Measurements from ENCODE around the gene ZNF394.
A peak's percentile ranks its signal among the peaks of the same experiment; 100 is the strongest.
"Not testable (repeated sequence)": the region's sequence is repeated elsewhere in the genome, so short reads cannot be mapped to it uniquely, and the experiment has no call there.

ZNF394 gene

DNA sequence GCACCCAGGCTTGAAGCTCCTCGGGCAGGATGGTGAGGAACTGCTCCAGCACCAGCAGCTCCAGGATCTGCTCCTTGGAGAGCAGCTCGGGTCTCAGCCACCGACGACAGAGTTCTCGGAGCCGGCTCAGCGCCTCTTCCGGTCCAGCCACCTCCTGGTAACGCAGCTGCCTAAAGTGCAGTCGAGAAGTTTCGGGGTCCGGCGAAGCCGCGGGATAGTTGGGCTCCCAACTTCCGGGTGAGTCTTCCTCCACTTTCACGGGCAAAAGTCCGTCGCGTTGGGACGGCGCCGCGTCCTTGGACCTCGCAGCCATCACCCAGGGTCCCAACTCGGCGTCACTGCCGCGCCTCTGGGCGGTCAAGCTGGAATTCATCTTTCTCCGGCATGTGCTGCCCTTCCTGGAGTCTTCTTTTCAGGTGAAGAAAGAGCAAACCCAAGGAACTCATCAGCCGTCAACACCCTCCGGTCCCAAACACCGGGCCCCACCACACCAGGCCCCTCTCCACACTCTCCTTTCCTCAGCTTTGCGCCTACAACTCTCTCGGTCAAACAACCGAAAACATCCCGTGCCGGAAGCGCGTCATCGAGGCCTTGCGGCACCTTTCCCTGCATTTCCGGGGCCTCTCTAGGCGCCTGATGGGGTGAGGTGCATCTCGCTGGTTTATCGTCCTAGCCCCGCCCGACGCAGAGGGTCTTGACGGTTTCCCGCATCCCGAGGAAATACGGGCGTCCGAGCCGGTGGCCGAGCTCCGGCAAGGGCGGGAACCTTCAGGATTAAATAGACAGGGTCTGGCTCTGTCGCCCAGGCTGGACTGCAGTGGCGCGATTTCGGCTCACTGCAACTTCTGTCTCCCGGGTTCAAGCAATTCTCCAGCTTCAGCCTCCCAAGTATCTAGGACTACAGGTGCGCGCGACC is at the start of gene ZNF394:
Gene ZNF394 (minus strand): TSS at position 561 of the 916 bp plus-strand sequence. CDS start 188 bp downstream, at position 373.
- peak; percentile 69 to 89 for DNase-seq (ENCODE audit: low read depth in 1 of 2, low spot score in 1 of 2)

DNA sequence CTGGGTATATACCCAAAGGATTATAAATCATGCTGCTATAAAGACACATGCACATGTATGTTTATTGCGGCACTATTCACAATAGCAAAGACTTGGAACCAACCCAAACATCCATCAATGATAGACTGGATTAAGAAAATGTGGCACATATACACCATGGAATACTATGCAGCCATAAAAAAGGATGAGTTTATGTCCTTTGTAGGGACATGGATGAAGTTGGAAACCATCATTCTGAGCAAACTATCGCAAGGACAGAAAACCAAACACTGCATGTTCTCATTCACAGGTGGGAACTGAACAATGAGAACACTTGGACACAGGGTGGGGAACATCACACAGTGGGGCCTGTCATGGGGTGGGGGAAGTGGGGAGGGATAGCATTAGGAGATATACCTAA is 49.5 kb upstream of the ZNF394 start:
- not testable (repeated sequence) for DNase-seq (ENCODE audit: low read depth in 1 of 2, low spot score in 1 of 2)

DNA sequence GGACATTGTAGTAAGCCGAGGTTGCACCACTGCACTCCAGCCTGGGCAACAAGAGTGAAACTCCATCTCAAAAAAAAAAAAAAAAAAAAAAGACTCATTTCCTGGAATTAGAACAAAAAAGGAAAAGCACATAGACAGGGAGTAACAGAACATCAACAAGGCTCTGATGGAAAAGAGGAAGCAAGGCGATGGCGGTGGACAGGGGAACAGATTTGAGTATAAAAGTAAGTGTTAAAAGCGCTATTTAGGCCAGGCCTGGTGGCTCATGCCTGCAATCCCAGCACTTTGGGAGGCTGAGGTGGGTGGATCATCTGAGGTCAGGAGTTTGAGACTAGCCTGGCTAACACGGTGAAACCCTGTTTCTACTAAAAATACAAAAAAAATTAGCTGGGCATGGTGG is 45.2 kb upstream of the ZNF394 start:
- not testable (repeated sequence) for DNase-seq (ENCODE audit: low read depth in 1 of 2, low spot score in 1 of 2)

DNA sequence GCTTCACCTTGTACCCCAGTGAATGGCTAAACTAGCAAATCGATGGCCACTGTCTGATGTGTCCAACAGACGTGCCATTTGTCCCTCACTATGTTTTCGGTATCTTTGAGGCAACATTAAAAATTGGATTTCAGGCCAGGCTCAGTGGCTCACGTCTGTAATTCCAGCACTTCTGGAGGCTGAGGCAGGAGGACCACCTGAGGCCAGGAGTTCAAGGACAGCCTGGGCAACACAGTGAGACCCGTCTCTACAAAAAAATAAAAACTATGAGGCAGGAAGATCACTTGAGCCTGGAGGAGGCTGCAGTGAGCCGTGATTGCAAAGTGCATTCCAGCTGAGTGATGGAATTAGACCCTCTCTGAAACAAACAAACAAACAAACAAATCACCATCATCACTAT is 43.8 kb upstream of the ZNF394 start:
- no peak for DNase-seq (ENCODE audit: low read depth in 1 of 2, low spot score in 1 of 2)

DNA sequence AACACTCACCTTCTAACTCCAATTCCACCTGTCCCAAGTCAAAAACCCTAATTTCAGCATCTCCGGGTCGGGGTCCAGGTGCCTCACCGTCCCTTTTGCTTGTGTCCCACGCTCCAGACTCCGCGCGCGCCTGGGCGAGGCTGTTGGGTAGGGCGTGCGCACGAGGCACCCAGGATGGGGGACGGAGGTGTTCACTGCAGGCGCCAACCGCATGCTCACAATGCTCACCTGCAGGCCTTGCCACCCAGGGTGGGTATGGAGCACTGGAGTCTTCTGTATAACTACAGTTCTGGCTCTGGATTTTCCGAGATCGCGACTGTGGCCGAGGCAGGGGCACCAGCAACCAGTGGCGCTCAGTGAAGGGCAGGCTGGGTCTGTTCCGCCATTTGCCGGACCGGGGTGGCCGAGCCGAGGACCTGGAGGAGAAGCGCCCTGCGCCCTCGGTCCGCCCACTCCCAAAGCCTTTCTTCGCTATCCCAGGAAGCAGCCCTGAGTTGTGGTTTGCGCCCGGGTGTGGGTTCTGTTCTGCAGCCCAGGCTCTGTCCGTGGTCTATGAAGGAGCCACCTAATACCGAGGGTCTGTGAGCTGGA is 43.1 kb upstream of the ZNF394 start:
- no peak for DNase-seq (ENCODE audit: low read depth in 1 of 2, low spot score in 1 of 2)

DNA sequence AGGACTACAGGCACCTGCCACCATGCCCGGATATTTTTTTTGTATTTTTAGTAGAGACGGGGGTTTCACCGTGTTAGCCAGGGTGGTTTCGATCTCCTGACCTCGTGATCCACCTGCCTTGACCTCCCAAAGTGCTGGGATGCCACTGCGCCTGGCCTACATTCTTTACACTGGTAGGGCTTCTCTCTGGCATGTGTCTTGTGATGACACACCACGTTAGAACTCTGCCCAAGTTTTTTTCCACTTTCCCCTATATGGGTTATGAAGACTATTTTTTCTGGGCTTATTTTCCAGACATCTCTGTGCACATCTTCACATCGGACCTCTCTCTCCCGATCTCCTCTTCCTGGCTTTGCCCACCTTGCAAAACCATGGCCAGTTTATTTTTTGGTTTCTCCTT is 41.1 kb upstream of the ZNF394 start:
- no peak for DNase-seq (ENCODE audit: low read depth in 1 of 2, low spot score in 1 of 2)

DNA sequence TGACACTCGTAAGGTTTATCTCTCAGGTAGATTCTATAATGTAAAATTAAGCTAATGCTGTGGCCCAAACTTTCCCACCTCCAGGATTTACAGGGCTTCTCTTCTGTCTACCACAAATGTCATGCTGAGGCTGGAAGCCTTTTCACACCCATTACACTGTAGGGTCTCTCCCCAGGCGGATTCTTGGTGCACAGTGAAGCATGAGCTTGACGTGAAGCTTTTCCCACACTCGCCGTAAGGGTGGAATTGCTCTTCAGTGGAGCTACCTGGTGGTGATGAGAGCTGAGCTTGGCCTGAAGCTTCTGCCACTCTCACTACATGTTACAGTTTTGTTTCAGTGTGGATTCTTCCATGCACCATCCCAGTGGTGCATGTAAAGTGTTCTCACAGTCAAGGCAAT is 40.5 kb upstream of the ZNF394 start:
- DNase-seq (ENCODE audit: low read depth in 1 of 2, low spot score in 1 of 2), result no peak

DNA sequence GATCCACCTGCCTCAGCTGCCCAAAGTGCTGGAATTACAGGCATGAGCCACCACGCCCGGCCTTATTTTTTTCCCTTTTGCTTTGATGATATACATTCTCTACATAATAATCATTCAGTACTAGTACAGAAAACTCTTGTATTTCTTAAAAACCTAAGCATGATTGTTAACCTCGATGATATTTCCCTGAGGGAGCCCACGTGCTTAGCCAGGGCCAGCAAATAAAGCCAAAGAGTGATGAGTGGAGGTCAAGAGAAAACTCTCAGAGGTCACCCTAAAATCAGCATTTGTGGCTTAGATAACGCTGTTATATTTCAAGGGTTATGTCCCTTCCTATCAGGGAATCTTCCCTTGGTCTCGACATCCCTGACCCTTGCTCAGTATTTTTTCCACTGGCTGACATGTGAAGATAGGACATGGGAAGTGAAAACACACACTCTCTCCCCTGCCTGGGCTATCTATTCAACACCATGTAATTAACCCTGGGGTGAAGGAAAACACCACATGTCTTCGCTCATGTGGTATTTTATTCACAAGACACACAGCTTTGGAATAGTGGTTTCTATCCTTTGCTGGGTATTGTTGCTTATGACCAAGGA is 39.2 kb upstream of the ZNF394 start:
- DNase-seq (ENCODE audit: low read depth in 1 of 2, low spot score in 1 of 2), result no peak

DNA sequence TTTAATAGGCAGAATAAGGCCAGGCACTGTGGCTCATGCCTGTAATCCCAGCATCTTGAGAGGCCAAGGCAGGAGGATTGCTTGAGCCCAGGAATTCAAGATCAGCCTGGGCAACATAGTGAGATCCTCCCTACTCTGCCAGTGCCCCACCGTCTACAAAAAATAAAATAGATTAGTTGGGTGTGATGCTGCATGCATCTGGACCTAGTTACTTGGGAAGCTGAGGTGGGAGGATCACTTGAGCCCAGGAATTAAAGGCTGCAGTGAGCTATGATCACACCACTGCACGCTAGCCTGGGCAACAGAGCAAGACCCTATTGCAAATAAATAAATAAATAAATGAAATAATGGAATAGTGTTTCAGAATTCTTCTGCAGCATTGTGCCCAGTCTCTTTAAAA is 35.6 kb upstream of the ZNF394 start:
- no peak for DNase-seq (ENCODE audit: low read depth in 1 of 2, low spot score in 1 of 2)

DNA sequence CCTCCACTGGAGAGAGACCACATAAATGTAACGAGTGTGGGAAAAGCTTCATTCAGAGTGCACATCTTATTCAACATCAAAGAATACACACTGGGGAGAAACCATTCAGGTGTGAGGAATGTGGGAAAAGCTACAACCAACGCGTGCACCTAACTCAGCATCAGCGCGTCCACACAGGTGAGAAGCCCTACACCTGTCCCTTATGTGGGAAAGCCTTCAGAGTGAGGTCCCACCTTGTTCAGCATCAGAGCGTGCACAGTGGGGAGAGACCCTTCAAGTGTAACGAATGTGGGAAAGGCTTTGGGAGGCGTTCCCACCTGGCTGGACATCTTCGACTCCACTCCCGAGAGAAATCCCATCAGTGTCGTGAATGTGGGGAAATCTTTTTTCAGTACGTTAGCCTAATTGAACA is 31.3 kb upstream of the ZNF394 start:
- DNase-seq (ENCODE audit: low read depth in 1 of 2, low spot score in 1 of 2), result no peak

DNA sequence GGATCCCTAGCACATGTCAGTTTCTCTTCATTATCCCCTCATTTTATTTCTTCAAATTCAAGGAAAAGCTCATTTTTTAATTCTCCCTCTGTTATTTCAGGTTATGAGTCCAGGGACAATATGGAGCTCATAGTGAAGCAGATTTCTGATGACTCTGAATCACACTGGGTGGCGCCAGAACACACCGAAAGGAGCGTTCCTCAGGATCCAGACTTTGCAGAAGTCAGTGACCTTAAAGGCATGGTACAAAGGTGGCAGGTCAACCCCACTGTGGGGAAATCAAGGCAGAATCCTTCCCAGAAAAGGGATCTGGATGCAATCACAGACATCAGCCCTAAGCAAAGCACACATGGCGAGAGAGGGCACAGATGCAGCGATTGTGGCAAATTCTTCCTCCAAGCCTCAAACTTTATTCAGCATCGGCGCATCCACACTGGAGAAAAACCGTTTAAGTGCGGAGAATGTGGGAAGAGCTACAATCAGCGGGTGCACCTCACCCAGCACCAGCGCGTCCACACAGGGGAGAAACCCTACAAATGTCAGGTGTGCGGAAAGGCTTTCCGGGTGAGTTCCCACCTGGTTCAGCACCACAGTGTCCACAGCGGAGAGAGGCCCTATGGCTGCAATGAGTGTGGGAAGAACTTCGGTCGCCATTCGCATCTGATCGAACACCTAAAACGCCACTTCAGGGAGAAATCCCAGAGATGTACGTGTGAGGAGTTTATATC is 25.8 kb upstream of the ZNF394 start:
- peak in 1 of 2 donors; percentile 4 for DNase-seq (ENCODE audit: low read depth in 1 of 2, low spot score in 1 of 2)

DNA sequence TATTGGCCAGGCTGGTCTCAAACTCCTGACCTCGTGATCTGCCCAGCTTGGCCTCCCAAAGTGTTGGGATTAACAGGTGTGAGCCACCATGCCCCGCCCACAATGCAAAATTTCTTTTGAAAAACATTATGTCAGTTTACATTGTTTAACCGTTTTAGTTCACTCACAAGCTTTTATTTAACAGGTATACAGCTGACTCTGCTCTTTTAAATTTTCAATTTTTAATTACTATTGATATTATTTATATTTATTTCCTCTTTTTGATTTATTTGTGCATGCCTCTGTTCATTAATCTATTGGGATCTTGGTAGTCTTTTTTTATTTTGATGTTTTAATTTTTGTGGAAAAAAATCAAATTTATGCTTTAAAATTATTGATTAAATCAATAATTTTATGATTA is 21.3 kb upstream of the ZNF394 start:
- no peak for DNase-seq (ENCODE audit: low read depth in 1 of 2, low spot score in 1 of 2)

DNA sequence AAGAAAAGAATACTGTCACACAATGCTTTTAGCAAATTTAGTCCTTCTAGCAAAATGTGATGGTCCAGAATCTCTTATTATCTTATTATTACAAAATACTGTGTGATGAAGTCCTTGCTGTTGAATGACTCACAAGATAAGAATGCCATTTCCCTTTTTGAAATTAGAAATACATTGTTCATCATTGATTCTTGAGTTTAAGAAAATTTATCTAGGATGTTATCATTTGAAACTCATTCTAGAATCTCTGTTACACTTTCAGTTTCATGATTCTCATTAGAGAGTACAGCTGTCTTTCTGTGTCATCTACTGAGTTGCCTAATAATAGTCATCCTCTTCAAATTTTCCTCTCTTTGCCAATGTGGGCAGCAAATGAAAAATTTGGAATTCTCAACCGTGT is 14.0 kb upstream of the ZNF394 start:
- DNase-seq (ENCODE audit: low read depth in 1 of 2, low spot score in 1 of 2), result no peak

DNA sequence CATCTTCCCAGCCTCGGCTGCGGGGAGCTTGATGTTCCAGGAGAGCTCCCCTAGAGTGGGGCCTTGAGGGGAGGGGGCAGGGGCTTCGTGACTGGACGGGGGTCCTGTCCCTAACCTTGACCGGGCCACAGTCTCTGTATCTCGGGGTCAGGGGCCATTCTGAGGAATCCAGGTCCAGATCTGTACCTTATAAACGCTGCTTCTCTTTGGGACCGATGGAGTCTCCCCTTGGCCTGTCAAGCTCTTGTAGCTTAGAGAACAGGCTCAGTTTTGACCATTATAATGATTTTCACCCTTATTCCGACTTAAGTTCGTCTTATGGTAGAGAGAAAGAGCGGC is 5.2 kb upstream of the ZNF394 start:
- DNase-seq (ENCODE audit: low read depth in 1 of 2, low spot score in 1 of 2), result no peak

DNA sequence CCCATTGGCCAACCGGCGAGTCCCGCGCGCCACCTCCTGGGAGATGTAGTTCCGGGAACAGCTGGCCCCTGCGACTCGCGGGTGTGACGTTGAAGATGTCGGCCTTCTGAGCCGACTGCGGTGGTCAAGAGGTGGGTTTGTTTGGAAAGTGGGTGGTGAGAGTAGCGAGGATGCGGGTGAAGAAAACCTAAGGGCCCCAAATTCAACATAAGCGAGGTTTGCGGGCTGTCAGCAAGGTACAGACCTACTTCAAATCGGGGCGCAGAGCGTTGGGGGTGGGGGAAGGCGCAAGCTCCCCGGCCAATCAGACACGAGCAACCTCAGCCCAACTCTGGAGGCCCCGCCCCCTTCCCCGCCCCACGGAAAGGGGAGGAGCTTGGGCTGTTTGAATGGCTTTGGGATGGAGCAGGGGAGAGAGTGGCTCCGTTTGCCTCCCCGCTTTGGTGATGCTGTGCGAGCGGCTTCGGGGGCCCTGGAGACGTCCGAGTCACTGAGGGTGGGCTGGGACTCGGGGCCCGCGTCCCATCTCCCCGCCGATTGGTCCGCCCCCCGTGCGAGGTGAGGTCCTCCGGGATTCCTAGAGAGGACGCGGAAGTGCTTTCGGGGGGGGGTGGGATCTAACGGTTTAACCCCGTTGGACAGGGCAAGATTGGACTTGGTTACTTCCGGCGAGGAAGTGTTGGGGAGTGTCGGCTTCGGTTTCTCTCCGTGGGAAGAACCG is 4.7 kb upstream of the ZNF394 start, which contains the start of gene ZKSCAN5:
Gene ZKSCAN5 (plus strand): TSS at position 60 of the 721 bp plus-strand sequence. CDS start 1,383 bp downstream, outside the sequence.
- peak; percentile 95 for DNase-seq (ENCODE audit: low read depth in 1 of 2, low spot score in 1 of 2)

DNA sequence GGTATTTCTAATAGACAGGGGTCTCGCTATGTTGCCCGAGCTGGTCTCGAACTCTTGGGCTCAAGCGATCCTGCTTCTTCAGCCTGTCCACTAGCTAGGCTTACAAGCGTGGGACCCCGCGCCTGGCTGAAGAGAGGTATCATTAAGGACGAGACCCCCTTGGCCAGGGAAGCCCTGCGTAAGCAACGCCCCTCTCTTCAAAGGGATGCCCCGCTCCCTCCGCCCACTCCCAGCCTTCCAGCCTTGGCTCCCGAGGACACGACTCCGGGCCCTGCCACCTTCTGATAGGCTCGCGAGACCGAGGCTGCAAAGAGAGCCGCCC is 4.2 kb upstream of the ZNF394 start:
- no peak for DNase-seq (ENCODE audit: low read depth in 1 of 2, low spot score in 1 of 2)

DNA sequence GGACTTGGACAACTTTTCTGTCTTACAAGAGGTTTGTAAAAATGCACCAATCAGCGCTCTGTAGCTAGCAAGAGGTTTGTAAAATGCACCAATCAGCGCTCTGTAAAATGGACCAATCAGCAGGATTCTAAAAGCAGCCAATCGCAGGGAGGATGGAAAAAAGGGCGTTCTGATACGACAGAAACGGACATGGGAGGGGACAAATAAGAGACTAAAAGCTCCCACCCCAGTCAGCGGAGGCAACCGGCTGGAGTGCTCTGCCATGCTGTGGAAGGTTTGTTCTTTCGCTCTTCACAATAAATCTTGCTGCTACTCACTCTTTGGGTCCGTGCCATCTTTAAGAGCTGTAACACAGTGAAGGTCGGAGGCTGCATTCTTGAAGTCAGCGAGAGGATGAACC is 1.2 kb upstream of the ZNF394 start:
- not testable (repeated sequence) for DNase-seq (ENCODE audit: low read depth in 1 of 2, low spot score in 1 of 2)

DNA sequence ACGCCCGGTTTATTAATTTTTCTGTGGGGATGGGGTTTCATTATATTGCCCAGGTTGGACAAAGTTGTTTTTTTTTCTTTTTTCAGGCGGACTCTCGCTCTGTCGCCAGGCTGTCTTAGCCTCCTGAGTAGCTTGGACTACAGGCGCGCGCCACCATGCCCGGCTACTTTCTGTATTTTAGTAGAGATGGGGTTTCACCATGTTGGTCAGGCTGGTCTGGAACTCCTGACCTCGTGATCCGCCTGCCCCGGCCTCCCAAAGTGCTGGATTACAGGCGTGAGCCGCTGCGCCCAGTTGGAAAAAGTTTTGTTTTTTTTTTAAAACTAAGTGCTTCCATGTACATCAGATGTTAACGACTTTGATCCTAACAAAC is 542 bp upstream of the ZNF394 start:
- DNase-seq (ENCODE audit: low read depth in 1 of 2, low spot score in 1 of 2), result no peak

DNA sequence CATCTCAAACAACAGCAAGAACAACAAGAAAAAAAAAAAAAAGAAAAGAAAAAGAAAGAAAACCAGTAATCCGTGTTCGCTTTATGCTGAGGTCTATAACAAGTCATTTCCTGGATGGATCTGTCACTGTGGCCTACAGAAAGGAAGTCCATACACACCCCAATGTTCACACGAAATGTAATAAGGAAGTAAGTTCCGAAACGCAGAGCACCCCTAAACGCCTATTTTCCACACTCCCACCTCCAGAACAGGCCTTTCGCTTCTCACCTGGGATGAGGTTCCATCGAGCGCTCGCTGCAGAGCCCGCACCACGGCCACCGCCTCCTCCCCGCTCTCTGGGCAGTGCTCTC is 735 bp downstream of the ZNF394 start:
- no peak for DNase-seq (ENCODE audit: low read depth in 1 of 2, low spot score in 1 of 2)

DNA sequence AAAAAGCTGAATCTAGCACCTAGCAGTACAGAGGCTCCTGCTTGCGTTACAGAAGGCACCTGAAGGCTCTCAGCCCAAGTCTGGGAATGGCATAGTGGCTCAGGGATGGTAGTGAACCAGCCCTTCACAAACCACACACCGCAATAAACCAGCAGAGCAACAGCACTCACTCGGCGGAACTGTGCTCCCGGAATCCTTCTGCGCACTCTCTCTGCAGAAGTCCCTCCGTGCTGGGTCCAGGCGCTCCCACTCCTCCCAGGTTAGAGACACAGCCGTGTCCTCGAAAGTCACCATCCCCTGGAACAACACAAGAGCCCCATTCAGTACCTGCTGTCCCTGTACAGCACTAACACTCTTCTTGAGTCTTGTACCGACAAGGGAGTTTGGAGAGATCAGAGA is 1.5 kb downstream of the ZNF394 start:
- no peak for DNase-seq (ENCODE audit: low read depth in 1 of 2, low spot score in 1 of 2)
